ENCODE data around the gene TUBE1.
A peak's percentile ranks its signal among the peaks of the same experiment; 100 is the strongest.
"Not testable (repeated sequence)": the region's sequence is repeated elsewhere in the genome, so short reads cannot be mapped to it uniquely, and the experiment has no call there.

Gene TUBE1

DNA sequence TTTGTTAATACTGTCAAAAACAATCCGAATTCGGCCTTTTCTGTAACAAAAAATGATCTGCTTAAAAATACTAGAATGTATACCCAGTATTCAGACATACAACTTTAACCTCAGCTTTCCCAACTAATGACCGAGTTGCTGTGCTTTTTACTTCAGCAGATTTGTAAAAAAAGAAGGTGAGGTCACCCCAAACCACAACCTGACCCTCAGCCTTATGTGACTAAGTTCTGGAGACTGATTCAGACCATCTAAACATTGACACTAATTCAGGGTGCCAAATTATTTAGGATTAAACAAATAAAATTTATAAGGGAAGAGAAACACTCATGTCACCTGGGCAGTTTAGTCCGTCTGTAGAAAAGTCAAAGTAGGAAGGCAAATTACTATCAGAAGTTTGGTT lies 25.7 kb downstream of the TUBE1 start:
- DNase-seq: no peak

- DNase-seq: no peak
Measured at GRCh38 chr6:112058243-112059032, 28.8 kb downstream of the TUBE1 start.

DNA sequence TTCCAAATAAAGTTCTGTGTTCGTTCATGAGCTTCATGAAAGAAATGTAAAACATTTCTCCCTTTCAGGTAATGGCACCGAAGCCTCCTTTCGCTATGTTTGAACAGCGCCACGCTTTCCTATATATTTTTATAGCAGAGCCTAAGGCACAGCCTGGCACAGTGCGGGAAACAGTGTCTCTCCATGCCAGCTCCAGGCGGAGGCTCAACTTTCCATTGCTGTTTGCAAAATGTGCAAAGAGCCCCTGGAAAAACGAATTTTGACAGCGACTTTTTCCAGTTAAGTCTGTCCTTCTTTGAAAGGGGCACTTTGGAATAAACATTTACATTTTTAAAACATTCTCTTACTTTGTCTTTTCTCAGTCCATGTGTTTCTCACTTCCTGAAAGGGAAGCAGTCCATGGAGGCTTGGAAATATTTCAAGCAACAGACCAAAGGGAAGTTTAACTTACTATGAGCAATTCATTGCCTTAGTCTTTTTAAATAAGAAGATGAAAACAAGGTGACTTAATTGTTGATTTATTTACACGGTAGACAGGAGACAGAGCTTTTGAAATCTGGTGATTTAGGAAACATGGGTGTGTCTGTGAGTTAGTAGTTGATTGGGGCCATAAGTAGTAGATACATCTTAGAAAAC lies 32.6 kb downstream of the TUBE1 start:
- DNase-seq: no peak

GRCh38 chr6:112054001-112054400 lies 33.3 kb downstream of the TUBE1 start, which contains the start of gene CCN6:
Gene CCN6, plus strand, starts transcription at chr6:112054104. Its CDS starts 254 bp downstream, at chr6:112054358.
- DNase-seq: no peak

DNA sequence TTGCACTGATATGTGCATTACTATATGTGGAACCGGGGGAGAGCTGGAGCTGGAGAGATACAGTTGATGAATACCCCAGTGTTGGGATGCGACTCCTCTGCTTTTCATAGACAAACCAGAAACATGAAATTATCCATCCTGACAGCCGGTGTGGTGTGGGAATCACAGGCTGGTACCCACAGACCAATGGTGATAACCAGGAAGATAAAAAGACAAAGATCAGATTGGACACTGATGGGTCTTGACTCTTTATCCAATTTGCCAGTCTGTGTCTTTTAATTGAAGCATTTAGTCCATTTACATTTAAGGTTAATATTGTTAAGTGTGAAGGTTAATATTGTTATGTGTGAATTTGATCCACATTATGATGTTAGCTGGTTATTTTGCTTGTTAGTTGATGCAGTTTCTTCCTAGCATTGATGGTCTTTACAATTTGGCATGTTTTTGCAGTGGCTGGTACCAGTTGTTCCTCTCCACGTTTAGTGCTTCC lies 36.0 kb downstream of the TUBE1 start:
- DNase-seq: not testable (repeated sequence)

GRCh38 chr6:112050429-112050828 lies 36.9 kb downstream of the TUBE1 start:
- no peak for DNase-seq

DNA sequence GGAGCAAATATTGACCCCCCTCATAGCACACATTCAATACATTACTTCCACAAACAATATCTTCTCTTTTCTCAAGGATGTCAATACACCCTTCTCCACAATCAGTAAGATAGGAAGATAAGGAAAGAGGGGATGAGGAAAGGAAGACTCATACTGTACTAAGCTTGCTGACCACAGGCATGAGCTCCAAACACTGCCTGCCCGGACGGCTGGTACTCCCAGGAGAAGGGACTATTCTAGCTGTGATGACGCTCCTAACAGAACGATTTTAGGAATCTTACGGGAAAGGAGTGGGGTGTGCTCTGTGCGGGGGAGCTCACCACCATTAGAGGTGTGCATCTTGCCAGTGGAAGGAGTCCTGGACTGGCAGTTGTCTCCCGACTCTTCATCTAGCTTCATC lies 37.3 kb downstream of the TUBE1 start:
- DNase-seq: no peak

GRCh38 chr6:112049026-112049799 lies 38.1 kb downstream of the TUBE1 start:
- DNase-seq: no peak

DNA sequence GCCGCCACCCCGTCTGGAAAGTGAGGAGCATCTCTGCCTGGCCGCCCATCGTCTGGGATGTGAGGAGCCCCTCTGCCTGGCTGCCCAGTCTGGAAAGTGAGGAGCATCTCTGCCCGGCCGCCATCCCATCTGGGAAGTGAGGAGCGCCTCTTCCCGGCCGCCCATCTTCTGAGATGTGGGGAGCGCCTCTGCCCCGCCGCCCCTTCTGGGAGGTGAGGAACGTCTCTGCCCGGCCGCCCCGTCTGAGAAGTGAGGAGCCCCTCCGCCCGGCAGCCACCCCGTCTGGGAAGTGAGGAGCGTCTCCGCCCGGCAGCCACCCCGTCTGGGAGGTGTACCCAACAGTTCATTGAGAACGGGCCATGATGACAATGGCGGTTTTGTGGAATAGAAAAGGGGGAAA lies 39.8 kb downstream of the TUBE1 start:
- not testable (repeated sequence) for DNase-seq

DNA sequence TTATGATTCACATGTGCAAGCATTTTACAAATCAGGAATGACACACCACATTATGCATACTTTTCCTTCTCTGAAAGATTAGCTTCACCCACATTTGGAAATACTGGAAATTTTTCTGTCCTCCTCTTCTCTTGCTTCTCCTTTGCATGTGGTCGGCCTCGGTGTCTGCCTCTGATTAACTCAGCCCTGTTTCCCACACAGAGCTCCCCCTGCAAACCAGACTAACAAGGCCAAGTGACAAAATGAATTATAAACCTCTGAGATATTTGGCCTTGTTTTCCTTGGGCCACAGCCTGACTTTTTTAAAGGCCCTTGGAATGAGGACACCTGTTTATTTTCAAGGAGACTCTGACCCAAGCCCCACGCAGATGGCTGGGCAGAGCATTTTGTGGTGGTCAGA lies 42.4 kb downstream of the TUBE1 start:
- DNase-seq: no peak

GRCh38 chr6:112044196-112044595 lies 43.1 kb downstream of the TUBE1 start:
- no peak for DNase-seq

GRCh38 chr6:112043032-112044007 lies 44.0 kb downstream of the TUBE1 start:
- DNase-seq: peak; percentile 81

GRCh38 chr6:112041535-112041934 lies 45.7 kb downstream of the TUBE1 start:
- no peak for DNase-seq

- no peak for DNase-seq
Measured at GRCh38 chr6:112040956-112041355, 46.3 kb downstream of the TUBE1 start.

DNA sequence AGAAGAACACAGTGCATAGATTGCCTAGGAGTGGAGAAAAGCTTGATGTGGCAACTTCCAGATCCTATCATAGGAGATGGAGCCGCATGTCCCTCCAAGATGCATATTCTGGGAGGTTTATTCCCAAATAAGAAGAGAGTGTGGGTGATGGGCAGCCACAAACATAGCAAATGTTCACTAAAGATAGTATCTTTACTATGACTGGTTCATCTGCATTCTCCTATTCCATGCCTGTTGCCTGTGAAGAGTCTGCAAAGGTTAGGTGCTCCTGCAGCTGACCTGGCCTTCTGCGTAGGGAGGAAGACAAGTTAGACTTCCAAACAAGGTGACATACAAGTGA lies 47.9 kb downstream of the TUBE1 start:
- no peak for DNase-seq

DNA sequence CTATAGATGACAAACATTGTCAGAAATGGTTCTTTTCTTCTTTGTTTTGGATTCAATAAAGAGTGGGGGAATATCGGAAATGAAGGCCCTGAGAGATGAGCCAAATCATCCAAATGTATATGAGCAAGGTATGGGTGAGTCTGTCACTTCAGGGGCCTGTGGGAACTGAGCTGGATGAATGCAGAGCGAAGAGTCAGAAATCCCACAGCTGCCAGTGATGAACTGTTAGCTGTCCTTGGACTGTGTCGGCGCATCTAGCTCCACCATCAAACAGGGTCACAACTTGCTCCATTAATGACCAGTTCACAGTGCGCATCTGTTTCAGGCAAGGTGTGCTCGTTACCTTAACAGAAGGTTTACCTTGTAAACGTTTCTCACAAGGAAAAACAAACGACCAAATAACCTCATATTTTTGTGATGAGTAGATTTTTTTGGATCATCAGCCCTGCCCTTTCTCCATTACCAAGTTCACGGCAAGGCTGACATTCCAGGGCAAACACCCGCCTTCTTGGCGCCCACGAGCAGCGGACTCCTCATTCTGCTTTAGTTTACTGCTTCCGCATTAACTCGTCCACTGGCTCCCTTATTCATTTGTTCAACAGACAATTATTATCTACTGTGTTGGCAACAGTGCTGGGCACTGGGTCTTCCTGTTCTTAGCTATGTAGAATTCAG lies 48.4 kb downstream of the TUBE1 start:
- no peak for DNase-seq

- DNase-seq: no peak
Measured at GRCh38 chr6:112038268-112038667, 49.0 kb downstream of the TUBE1 start.

DNA sequence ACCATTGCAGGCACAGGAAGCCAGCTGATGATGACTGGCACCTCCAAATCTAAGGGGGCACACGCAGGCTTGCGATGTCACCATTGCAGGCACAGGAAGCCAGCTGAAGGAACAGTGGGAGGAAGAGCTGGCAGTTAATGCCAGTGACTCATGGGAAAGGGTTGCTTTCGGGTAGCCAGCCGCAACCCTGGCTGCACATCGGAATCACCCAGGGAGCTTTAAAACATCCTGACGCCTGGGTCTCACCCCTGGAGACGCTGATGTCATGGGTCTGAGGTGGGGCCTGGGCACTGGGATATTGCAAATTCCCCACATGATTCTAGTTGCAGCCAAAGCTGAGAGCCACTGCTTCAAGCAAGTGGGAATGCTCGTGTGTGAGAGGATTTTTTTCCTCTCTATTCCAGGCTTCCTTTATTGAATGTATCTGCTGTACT lies 49.5 kb downstream of the TUBE1 start:
- no peak for DNase-seq

DNA sequence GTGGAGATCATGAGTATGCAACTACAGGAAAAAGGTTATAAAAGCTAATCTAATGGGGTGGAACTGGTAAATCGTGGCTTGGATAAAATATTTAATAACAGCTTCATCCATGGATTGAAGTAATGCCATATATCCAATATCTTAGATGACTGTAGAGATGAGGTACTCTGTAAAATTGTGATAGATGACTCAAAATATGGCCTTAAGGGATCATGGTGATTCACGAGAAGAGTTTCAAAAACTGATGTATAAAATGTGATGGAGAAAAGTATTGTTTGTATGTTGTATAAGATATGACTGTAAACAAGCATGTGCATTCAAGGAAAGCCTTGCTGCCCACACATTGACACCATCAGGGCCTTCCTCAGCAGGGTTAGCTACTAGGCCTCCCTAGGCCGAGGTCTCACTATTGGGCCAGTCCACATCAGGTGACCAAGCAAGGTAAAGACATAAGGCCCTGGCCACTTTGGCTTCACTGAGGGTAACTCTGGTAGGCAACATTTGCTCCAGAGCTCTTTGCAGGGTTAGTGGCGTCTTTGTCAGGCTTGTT lies 51.1 kb downstream of the TUBE1 start:
- DNase-seq: no peak

GRCh38 chr6:112034616-112034995 lies 52.7 kb downstream of the TUBE1 start:
- no peak for DNase-seq

GRCh38 chr6:112033791-112034615 lies 53.3 kb downstream of the TUBE1 start:
- DNase-seq: no peak

Measured in KG1 (cell line).